Activated T-cell treated with anti-CD3 and anti-CD28 coated beads, Interleukin-2, amount 50 U/mL, for 24 hours (primary cell): ENCODE measurements around the gene PKD1.

Source experiments
- DNase-seq: peaks from one replicate; pipeline ENCODE4 v3.0.0-alpha.2; 2020
- H3K27ac Mint-ChIP-seq: 2 replicates; pipeline ENCODE4 v1.8.0; 2020; ENCODE audit warnings: mild to moderate bottlenecking, mixed read lengths
- H3K27me3 Mint-ChIP-seq: 2 replicates; pipeline ENCODE4 v1.8.0; 2020; ENCODE audit warnings: mixed read lengths
- H3K36me3 Mint-ChIP-seq: 2 replicates; pipeline ENCODE4 v1.8.0; 2020; ENCODE audit warnings: low read depth, mixed read lengths
- H3K4me1 Mint-ChIP-seq: 2 replicates; pipeline ENCODE4 v1.8.0; 2020; ENCODE audit warnings: low read depth, mixed read lengths
- H3K4me3 Mint-ChIP-seq: 2 replicates; pipeline ENCODE4 v1.8.0; 2020; ENCODE audit warnings: mild to moderate bottlenecking, moderate library complexity, mixed read lengths
- H3K9me3 Mint-ChIP-seq: 2 replicates; pipeline ENCODE4 v1.8.0; 2020; ENCODE audit warnings: mixed read lengths

The PKD1 gene

GRCh38 chr16:2088759-2089358 is 46.8 kb downstream of the PKD1 start:
- Mint-ChIP-seq H3K4me3 (no peak overlapping the region), H3K4me1 (no peaks in the 10 kb centered on the region), H3K9me3 (no peaks in the 10 kb centered on the region), H3K27ac (no peak overlapping the region), H3K27me3 (no peaks in the 10 kb centered on the region), H3K36me3 (peaks cover 47% of the 10 kb centered on the region)
- DNase-seq = no peak

- peaks cover 1% of the 10 kb centered on the region for H3K4me1 Mint-ChIP-seq
- DNase-seq = no peak
- no peak overlapping the region for H3K4me3 Mint-ChIP-seq
- no peaks in the 10 kb centered on the region for H3K9me3 Mint-ChIP-seq
- H3K27ac Mint-ChIP-seq = no peak overlapping the region
- H3K36me3 Mint-ChIP-seq = peaks cover 55% of the 10 kb centered on the region
- no peaks in the 10 kb centered on the region for H3K27me3 Mint-ChIP-seq
Observed at GRCh38 chr16:2087748-2088631, 47.7 kb downstream of the PKD1 start.

GRCh38 chr16:2086812-2087747 is 48.6 kb downstream of the PKD1 start:
- H3K27me3 Mint-ChIP-seq = no peaks in the 10 kb centered on the region
- peaks cover 2% of the 10 kb centered on the region for H3K4me1 Mint-ChIP-seq
- DNase-seq = no peak
- H3K9me3 Mint-ChIP-seq = no peaks in the 10 kb centered on the region
- H3K36me3 Mint-ChIP-seq = peaks cover 57% of the 10 kb centered on the region
- H3K4me3 Mint-ChIP-seq = no peak overlapping the region
- no peak overlapping the region for H3K27ac Mint-ChIP-seq

GRCh38 chr16:2086106-2086742 is 49.5 kb downstream of the PKD1 start:
- H3K4me3 Mint-ChIP-seq = no peak overlapping the region

GRCh38 chr16:2085669-2086068 is 50.0 kb downstream of the PKD1 start:
- Mint-ChIP-seq H3K27ac (no peak overlapping the region), H3K4me3 (no peak overlapping the region), H3K36me3 (peaks cover 61% of the 10 kb centered on the region), H3K9me3 (no peaks in the 10 kb centered on the region), H3K27me3 (no peaks in the 10 kb centered on the region), H3K4me1 (peaks cover 2% of the 10 kb centered on the region)
- DNase-seq = no peak

More at GRCh38 chr16:2086106-2086742, 49.5 kb downstream of the PKD1 start:
- Mint-ChIP-seq H3K27ac (no peak overlapping the region), H3K4me1 (peaks cover 2% of the 10 kb centered on the region), H3K9me3 (no peaks in the 10 kb centered on the region), H3K27me3 (no peaks in the 10 kb centered on the region), H3K36me3 (peaks cover 55% of the 10 kb centered on the region)
- DNase-seq = no peak

GRCh38 chr16:2084895-2085625 is 50.6 kb downstream of the PKD1 start:
- H3K4me3 Mint-ChIP-seq = no peak overlapping the region
- H3K36me3 Mint-ChIP-seq = peaks cover 60% of the 10 kb centered on the region
- H3K9me3 Mint-ChIP-seq = no peaks in the 10 kb centered on the region
- DNase-seq = no peak
- H3K27ac Mint-ChIP-seq = peak overlapping the region; percentile 8
- no peaks in the 10 kb centered on the region for H3K27me3 Mint-ChIP-seq
- peaks cover 2% of the 10 kb centered on the region for H3K4me1 Mint-ChIP-seq

GRCh38 chr16:2083876-2084780 is 51.6 kb downstream of the PKD1 start:
- no peak overlapping the region for H3K4me3 Mint-ChIP-seq
- no peak for DNase-seq
- peaks cover 60% of the 10 kb centered on the region for H3K36me3 Mint-ChIP-seq
- H3K27ac Mint-ChIP-seq = no peak overlapping the region
- no peaks in the 10 kb centered on the region for H3K9me3 Mint-ChIP-seq
- no peaks in the 10 kb centered on the region for H3K27me3 Mint-ChIP-seq
- peaks cover 2% of the 10 kb centered on the region for H3K4me1 Mint-ChIP-seq

- DNase-seq = no peak
- Mint-ChIP-seq H3K9me3 (no peaks in the 10 kb centered on the region), H3K4me3 (no peak overlapping the region), H3K36me3 (peaks cover 60% of the 10 kb centered on the region), H3K4me1 (peaks cover 2% of the 10 kb centered on the region), H3K27ac (no peak overlapping the region), H3K27me3 (no peaks in the 10 kb centered on the region)
Observed at GRCh38 chr16:2083409-2083808, 52.3 kb downstream of the PKD1 start.

GRCh38 chr16:2082983-2083364 is 52.7 kb downstream of the PKD1 start:
- peaks cover 57% of the 10 kb centered on the region for H3K36me3 Mint-ChIP-seq
- no peak for DNase-seq
- no peak overlapping the region for H3K27ac Mint-ChIP-seq
- H3K4me3 Mint-ChIP-seq = no peak overlapping the region
- no peaks in the 10 kb centered on the region for H3K27me3 Mint-ChIP-seq
- no peaks in the 10 kb centered on the region for H3K9me3 Mint-ChIP-seq
- H3K4me1 Mint-ChIP-seq = peaks cover 2% of the 10 kb centered on the region

- Mint-ChIP-seq H3K9me3 (no peaks in the 10 kb centered on the region), H3K27ac (no peak overlapping the region), H3K27me3 (no peaks in the 10 kb centered on the region), H3K4me1 (peaks cover 2% of the 10 kb centered on the region), H3K4me3 (no peak overlapping the region), H3K36me3 (peaks cover 54% of the 10 kb centered on the region)
- no peak for DNase-seq
Observed at GRCh38 chr16:2082171-2082982, 53.3 kb downstream of the PKD1 start.

GRCh38 chr16:2081201-2082084 is 54.3 kb downstream of the PKD1 start:
- no peak for DNase-seq
- peaks cover 52% of the 10 kb centered on the region for H3K36me3 Mint-ChIP-seq
- no peak overlapping the region for H3K27ac Mint-ChIP-seq
- no peaks in the 10 kb centered on the region for H3K27me3 Mint-ChIP-seq
- H3K4me3 Mint-ChIP-seq = no peak overlapping the region
- peaks cover 2% of the 10 kb centered on the region for H3K4me1 Mint-ChIP-seq
- H3K9me3 Mint-ChIP-seq = no peaks in the 10 kb centered on the region
